ENCODE data around the gene ASB2.

DNA sequence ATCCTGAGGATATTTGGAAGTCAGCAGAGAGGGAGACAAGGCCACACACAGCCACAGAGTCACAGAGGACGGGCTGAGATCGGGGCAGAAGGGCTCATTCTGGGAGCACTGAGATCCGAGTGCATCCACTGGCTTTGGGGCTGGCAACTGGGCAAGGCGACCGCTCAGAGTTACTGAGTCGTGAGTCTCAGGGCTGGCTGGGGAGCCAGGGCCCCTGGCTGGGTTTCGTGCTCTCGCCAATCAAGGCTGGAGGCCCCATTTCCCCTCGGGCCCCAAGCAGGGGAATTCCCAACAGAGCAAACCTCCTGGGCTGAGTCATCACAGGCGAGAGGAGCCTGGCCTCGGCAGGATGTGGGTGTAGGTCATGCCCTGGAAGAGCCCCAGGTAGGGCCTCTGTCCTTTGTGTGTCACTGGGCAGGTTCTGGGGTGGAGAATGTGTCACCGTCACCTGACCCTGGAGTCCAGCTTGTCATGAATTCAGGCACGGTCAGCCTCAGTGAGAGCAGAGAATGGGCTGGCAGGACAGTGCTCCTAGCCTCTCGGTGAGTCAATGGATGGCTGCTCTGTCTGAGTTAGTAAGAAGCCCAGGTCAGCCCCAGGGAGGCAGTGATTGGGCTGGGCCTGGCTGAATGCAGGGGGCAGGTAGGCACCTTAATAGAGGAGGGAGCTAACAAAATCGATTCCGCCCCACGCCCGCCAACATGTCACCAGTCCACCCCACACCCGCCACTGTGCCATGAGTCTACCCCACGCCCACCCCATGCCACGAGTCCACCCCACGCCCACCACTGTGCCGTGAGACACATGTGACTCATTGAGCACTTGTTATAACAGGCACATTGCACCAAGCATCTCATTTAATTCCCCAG is 16.9 kb downstream of the ASB2 start:
- TF ChIP-seq POLR2AphosphoS5 (IDR thresholded peaks at IDR 0.05; ENCODE audit: low read depth, low read length) (no peak), TAF1 (IDR thresholded peaks at IDR 0.05; ENCODE audit: borderline replicate concordance, insufficient read depth, low read length) (no peak)

All from PFSK-1 (cell line).